T-cell (primary cell): Measurements from ENCODE around the gene FHOD3. TPM values are rescaled to one million over a fixed set of nuclear protein-coding genes. Genes with fewer than 3 reads are reported as not detected.

Source experiments
- ATAC-seq, 4 experiments: fragments of 200-7000 bp in 3 of 4; fragments of 150-1000 bp in 1 of 4; cut with Tn5 transposase; replicated peaks in 1 of 4; 1 replicate in 3 of 4; 2 replicates in 1 of 4; pipeline ENCODE4 v1.10.0; 2021; ENCODE audit warnings: moderate library complexity in 3 of 4, mild to moderate bottlenecking in 2 of 4, moderate number of reproducible peaks in 1 of 4
- CTCF ChIA-PET, 2 donors: fragments of 300-600 bp; sonication (Branson Sonifier 250); formaldehyde crosslinking; loops; one replicate each; lab custom pipeline; 2022; ENCODE audit warnings: antibody characterized with exemption in 2 of 2; lab: Charles Lee
- POLR2A ChIA-PET, 2 donors: fragments of 300-600 bp; sonication (Branson Sonifier 250); formaldehyde crosslinking; loops; one replicate each; lab custom pipeline; 2022; ENCODE audit warnings: antibody characterized with exemption in 2 of 2; lab: Charles Lee
- DNase-seq, 35 experiments: peaks; one replicate each; pipeline versions ENCODE4 v3.0.0 to v3.0.0-alpha.2; 2013 to 2023
- H3K27ac ChIP-seq: one replicate; pipeline ENCODE4 v1.5.1; 2013; ENCODE audit warnings: low read length
- H3K27me3 ChIP-seq, 2 experiments: replicated peaks in 1 of 2; 1 replicate in 1 of 2; 2 replicates in 1 of 2; pipeline versions ENCODE4 v1.6.1 to v1.7.0; 2013; ENCODE audit warnings: low read length in 1 of 2, mixed read lengths in 1 of 2; ENCODE audit not compliant: control insufficient read depth in 2 of 2, insufficient read depth in 2 of 2; ENCODE audit errors: extremely low read depth in 1 of 2
- H3K36me3 ChIP-seq, 2 donors: 1 replicate in 1 of 2; 2 replicates in 1 of 2; pipeline versions ENCODE4 v1.6.1 to v1.7.0; 2013; ENCODE audit warnings: low read length in 1 of 2; ENCODE audit not compliant: control insufficient read depth in 2 of 2, insufficient read depth in 1 of 2; ENCODE audit errors: extremely low read depth in 1 of 2
- H3K4me1 ChIP-seq, 2 experiments: 1 replicate in 1 of 2; 2 replicates in 1 of 2; pipeline versions ENCODE4 v1.6.1 to v1.7.0; 2013; ENCODE audit warnings: low read length in 2 of 2, mixed read lengths in 1 of 2; ENCODE audit not compliant: insufficient read depth in 2 of 2, control insufficient read depth in 1 of 2; ENCODE audit errors: extremely low read depth in 1 of 2
- H3K4me3 ChIP-seq, 2 donors: 1 replicate in 1 of 2; 2 replicates in 1 of 2; pipeline versions ENCODE4 v1.5.1 to v1.7.0; 2013; ENCODE audit warnings: mild to moderate bottlenecking in 2 of 2, low read length in 1 of 2, moderate library complexity in 1 of 2; ENCODE audit not compliant: control insufficient read depth in 1 of 2; ENCODE audit errors: extremely low read depth in 1 of 2
- H3K9me3 ChIP-seq: 2 replicates; pipeline ENCODE4 v1.7.0; 2013
- H3K27ac Mint-ChIP-seq, 2 donors: one replicate each; pipeline ENCODE4 v1.8.0; 2020 to 2021; ENCODE audit warnings: mild to moderate bottlenecking in 2 of 2, mixed read lengths in 2 of 2
- H3K27me3 Mint-ChIP-seq, 2 donors: one replicate each; pipeline ENCODE4 v1.8.0; 2021 to 2022; ENCODE audit warnings: mixed read lengths in 2 of 2
- H3K36me3 Mint-ChIP-seq: one replicate; pipeline ENCODE4 v1.8.0; 2021; ENCODE audit warnings: mixed read lengths
- H3K4me1 Mint-ChIP-seq, 3 donors: one replicate each; pipeline ENCODE4 v1.8.0; 2020 to 2022; ENCODE audit warnings: mixed read lengths in 3 of 3, mild to moderate bottlenecking in 1 of 3
- H3K4me3 Mint-ChIP-seq, 3 donors: one replicate each; pipeline ENCODE4 v1.8.0; 2020 to 2022; ENCODE audit warnings: mild to moderate bottlenecking in 3 of 3, mixed read lengths in 3 of 3, moderate library complexity in 3 of 3
- H3K9me3 Mint-ChIP-seq, 3 donors: one replicate each; pipeline ENCODE4 v1.8.0; 2020 to 2022; ENCODE audit warnings: mixed read lengths in 3 of 3
- WGBS: methylation state at CpG from one replicate; pipeline ENCODE4 v1.1.5; 2013; ENCODE audit warnings: missing lambda C conversion rate; ENCODE audit not compliant: insufficient coverage; 5-methylcytosine and 5-hydroxymethylcytosine counted together
- total RNA-seq, 35 experiments: library from RNA in 6 of 35; stranded (reverse) in 6 of 35; fragments of 120-200 nt in 1 of 35; gene quantifications; one replicate each; pipeline versions ENCODE4 v1.2.1 to v1.2.4 and lab custom pipeline; 2013 to 2026

FHOD3 gene
- total RNA-seq, 5 donors from 2014 or later (not counting 1 experiment from before 2014, with no cell fraction given) = 0.06 TPM; not detected in 4

DNA sequence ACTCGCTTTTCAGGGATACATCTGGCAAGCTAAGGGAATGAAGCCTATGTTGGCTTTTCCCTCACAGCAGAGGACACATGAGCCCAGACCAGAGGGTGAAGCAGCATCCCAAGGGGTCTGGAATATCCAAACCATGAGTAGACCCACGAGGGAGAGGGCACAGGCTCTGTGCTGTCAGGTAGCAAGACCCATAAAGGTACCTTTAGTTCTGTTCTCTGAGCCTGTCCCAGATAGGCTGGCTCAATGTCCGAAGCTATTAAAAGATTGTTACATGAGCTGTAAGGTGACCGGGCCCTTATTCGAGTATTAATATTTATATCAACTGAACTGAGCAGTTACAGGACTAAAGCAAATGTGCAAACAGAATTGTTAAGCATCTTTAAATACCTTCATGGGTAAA lies 479.1 kb downstream of the FHOD3 start:
- CTCF ChIA-PET = no interaction called here
- DNase-seq (no peak), ATAC-seq (no peak)
- Mint-ChIP-seq H3K4me3 (no peak overlapping the region), H3K27ac (no peak overlapping the region), H3K9me3 (no peaks in the 10 kb centered on the region), H3K4me1 (peaks cover 0 to 4% (median 0%) of the 10 kb centered on the region in 3 donors), H3K27me3 (peaks cover 0 to 3% of the 10 kb centered on the region in 2 donors), H3K36me3 (peaks cover 21% of the 10 kb centered on the region)
- Histone ChIP-seq H3K27ac (no peak overlapping the region), H3K4me3 (no peak overlapping the region), H3K27me3 (peaks cover 0 to 3% of the 10 kb centered on the region in 2 experiments), H3K9me3 (no peaks in the 10 kb centered on the region), H3K36me3 (peaks cover 1 to 5% of the 10 kb centered on the region in 2 donors), H3K4me1 (peaks cover 0 to under 1% of the 10 kb centered on the region in 2 experiments)
- 83% methylated on average over 2 of the region's 5 CpGs for WGBS
- POLR2A ChIA-PET = no interaction called here

DNA sequence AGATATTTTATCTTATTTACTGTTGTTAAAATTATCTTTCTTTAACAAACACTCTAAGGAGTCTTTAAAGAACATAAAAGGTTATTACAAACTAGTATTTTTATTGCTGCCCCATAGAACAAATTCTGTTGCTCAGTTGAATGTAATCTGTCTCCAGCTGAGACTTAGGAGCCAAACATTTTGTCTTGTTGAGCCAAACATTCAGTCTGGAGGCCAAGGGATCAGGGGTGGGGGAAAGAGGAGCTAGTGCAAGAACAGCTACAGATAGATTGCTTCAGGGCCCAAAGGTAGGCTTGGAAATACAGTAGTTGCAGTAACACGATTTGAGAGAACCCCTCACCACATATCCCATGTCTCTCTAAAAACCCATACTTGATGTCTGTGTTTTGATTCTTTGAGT lies 480.1 kb downstream of the FHOD3 start:
- WGBS = no CpG with 5 or more reads among the region's 1 CpG
- peaks cover 2 to 5% of the 10 kb centered on the region in 2 donors for H3K36me3 ChIP-seq
- H3K4me3 ChIP-seq = no peak overlapping the region
- CTCF ChIA-PET = no interaction called here
- H3K27me3 ChIP-seq = peaks cover 0 to 1% of the 10 kb centered on the region in 2 experiments
- Mint-ChIP-seq H3K9me3 (no peaks in the 10 kb centered on the region), H3K4me3 (no peak overlapping the region), H3K27ac (no peak overlapping the region), H3K4me1 (no peaks in the 10 kb centered on the region), H3K27me3 (peaks cover 0 to 3% of the 10 kb centered on the region in 2 donors), H3K36me3 (peaks cover 21% of the 10 kb centered on the region)
- DNase-seq (no peak), ATAC-seq (no peak)
- H3K9me3 ChIP-seq = no peaks in the 10 kb centered on the region
- H3K4me1 ChIP-seq = no peaks in the 10 kb centered on the region
- H3K27ac ChIP-seq = no peak overlapping the region
- POLR2A ChIA-PET = no interaction called here

- 100% methylated on average over 1 of the region's 2 CpGs for WGBS
- H3K27me3 Mint-ChIP-seq = no peaks in the 10 kb centered on the region
- H3K4me1 Mint-ChIP-seq = no peaks in the 10 kb centered on the region
- POLR2A ChIA-PET = no interaction called here
- Histone ChIP-seq H3K36me3 (peaks cover 2 to 5% of the 10 kb centered on the region in 2 donors), H3K4me3 (no peak overlapping the region), H3K27ac (no peak overlapping the region), H3K9me3 (no peaks in the 10 kb centered on the region), H3K27me3 (no peaks in the 10 kb centered on the region), H3K4me1 (no peaks in the 10 kb centered on the region)
- CTCF ChIA-PET = no interaction called here
- peaks cover 35% of the 10 kb centered on the region for H3K36me3 Mint-ChIP-seq
- DNase-seq (no peak), ATAC-seq (no peak)
- no peak overlapping the region for H3K27ac Mint-ChIP-seq
- no peaks in the 10 kb centered on the region for H3K9me3 Mint-ChIP-seq
- no peak overlapping the region for H3K4me3 Mint-ChIP-seq
These were observed 483.2 kb downstream of the FHOD3 start for GRCh38 chr18:36780748-36781147.

GRCh38 chr18:36782710-36783109 lies 485.2 kb downstream of the FHOD3 start:
- no peak overlapping the region for H3K27ac ChIP-seq
- 97% methylated on average over 8 of the region's 9 CpGs for WGBS
- no peaks in the 10 kb centered on the region for H3K9me3 Mint-ChIP-seq
- no peak overlapping the region for H3K4me3 Mint-ChIP-seq
- peaks cover 2 to 5% of the 10 kb centered on the region in 2 donors for H3K36me3 ChIP-seq
- no peaks in the 10 kb centered on the region for H3K4me1 ChIP-seq
- no peaks in the 10 kb centered on the region for H3K27me3 Mint-ChIP-seq
- no peak overlapping the region for H3K4me3 ChIP-seq
- ChIA-PET POLR2A (no interaction called here), CTCF (no interaction called here)
- no peaks in the 10 kb centered on the region for H3K4me1 Mint-ChIP-seq
- no peak overlapping the region for H3K27ac Mint-ChIP-seq
- no peaks in the 10 kb centered on the region for H3K27me3 ChIP-seq
- H3K36me3 Mint-ChIP-seq = peaks cover 43% of the 10 kb centered on the region
- no peak for ATAC-seq
- DNase-seq = no peak
- H3K9me3 ChIP-seq = no peaks in the 10 kb centered on the region

DNA sequence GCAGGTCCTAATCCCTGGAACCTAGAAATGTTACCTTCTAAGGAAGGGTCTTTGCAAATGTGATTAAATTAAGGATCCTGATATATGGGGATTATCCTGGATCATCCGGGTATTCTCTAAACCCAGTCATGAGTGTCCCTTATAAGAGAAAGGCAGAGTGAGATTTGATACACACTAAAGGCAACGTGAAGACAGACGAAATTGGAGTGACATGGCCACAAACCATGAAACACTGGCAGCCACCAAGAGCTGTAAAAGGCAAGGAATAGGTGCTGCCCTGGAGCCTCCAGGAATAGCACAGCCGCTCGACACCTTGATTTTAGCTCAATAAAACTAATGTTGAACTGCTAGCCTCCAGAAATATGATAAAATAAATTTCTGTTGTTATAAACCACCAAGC lies 486.3 kb downstream of the FHOD3 start:
- H3K4me3 Mint-ChIP-seq = no peak overlapping the region
- Histone ChIP-seq H3K36me3 (peaks cover 2 to 5% of the 10 kb centered on the region in 2 donors), H3K9me3 (no peaks in the 10 kb centered on the region), H3K4me3 (no peak overlapping the region), H3K27me3 (no peaks in the 10 kb centered on the region), H3K27ac (no peak overlapping the region), H3K4me1 (no peaks in the 10 kb centered on the region)
- no peak overlapping the region for H3K27ac Mint-ChIP-seq
- no peaks in the 10 kb centered on the region for H3K9me3 Mint-ChIP-seq
- 100% methylated on average over 3 of the region's 5 CpGs for WGBS
- POLR2A ChIA-PET = no interaction called here
- no peaks in the 10 kb centered on the region for H3K27me3 Mint-ChIP-seq
- CTCF ChIA-PET = no interaction called here
- H3K36me3 Mint-ChIP-seq = peaks cover 45% of the 10 kb centered on the region
- ATAC-seq (no peak), DNase-seq (no peak)
- no peaks in the 10 kb centered on the region for H3K4me1 Mint-ChIP-seq

DNA sequence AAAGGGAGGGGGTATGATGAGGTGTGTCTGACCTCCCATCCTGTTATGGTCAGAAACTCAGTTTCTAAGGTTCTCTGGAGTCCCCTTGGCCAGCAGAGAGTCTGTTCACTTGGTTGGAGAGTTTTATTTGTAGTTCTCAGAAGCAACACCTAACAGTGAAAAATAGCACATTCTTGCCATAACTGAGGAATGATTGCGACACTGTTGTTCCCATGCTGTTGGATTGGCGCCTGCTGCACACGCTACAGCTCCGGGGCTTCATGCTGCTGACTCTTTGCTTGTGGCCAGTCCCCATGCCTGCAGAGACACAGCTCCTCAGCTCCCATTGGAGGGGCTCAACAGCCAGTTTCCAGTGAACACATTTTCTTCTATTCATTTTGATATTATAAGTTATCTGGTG lies 489.2 kb downstream of the FHOD3 start:
- peaks cover 0 to 16% of the 10 kb centered on the region in 2 donors for H3K36me3 ChIP-seq
- no peak overlapping the region for H3K27ac ChIP-seq
- Mint-ChIP-seq H3K27me3 (no peaks in the 10 kb centered on the region), H3K36me3 (peaks cover 56% of the 10 kb centered on the region), H3K4me1 (no peaks in the 10 kb centered on the region), H3K4me3 (no peak overlapping the region), H3K9me3 (peaks cover 0 to 7% (median 4%) of the 10 kb centered on the region in 3 donors), H3K27ac (no peak overlapping the region)
- H3K4me1 ChIP-seq = no peaks in the 10 kb centered on the region
- WGBS = 100% methylated on average over 4 of the region's 4 CpGs
- DNase-seq (no peak), ATAC-seq (no peak)
- CTCF ChIA-PET = no interaction called here
- POLR2A ChIA-PET = no interaction called here
- no peaks in the 10 kb centered on the region for H3K27me3 ChIP-seq
- H3K9me3 ChIP-seq = no peaks in the 10 kb centered on the region
- H3K4me3 ChIP-seq = no peak overlapping the region
